Limb (tissue), 2 donors: Measurements from ENCODE around the gene CKB.
A peak's percentile ranks its signal among the peaks of the same experiment; 100 is the strongest.

Experiments used
- DNase-seq, 2 donors: peaks; one replicate each; pipeline ENCODE4 v3.0.0-alpha.2; 2016; ENCODE audit errors: extremely low spot score in 2 of 2

The CKB gene

GRCh38 chr14:103492156-103492925 lies 30.3 kb downstream of the CKB start:
- no peak for DNase-seq

GRCh38 chr14:103491691-103492090 lies 30.9 kb downstream of the CKB start:
- no peak for DNase-seq

DNA sequence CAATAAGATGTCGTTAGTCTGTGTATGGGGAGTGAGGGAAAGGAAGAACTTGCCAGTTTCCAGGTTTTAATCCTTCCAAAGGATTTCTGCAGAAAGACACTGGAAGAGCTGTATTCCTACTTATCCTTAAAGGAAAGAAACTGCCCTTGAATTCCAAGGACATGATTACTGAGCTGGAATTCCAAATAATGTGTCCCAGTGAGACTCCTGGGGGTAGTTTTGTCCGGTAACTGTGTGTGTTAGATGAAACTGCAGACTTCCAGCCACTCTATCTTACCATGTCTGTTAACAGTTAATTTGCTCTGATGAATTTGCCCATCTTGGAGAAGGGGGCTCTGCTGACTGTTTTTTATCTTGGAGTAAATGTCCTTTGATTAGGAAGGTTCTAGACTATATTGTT lies 33.0 kb downstream of the CKB start:
- no peak for DNase-seq

GRCh38 chr14:103488960-103489359 lies 33.7 kb downstream of the CKB start:
- DNase-seq = no peak

DNA sequence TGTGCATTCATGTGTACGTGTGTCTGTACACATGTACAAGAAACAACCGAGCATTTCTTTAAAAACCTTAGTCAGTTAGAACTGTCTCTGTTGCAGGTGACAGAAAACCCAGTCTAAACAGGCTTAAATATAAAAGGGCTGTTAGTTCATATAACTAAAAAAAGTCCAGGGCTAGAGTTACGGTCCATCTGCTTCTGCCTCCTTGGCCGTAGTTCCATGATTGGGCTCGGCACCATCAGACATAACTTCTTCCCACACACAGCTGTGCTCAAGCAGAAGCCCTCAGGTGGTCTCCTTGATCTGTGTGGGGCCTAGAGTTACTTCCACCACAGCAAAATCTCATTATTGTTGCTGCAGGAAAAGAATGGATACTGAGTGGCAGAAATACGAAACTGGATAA lies 34.6 kb downstream of the CKB start:
- DNase-seq = peak in 1 of 2 donors; percentile 7

GRCh38 chr14:103485504-103485903 lies 37.1 kb downstream of the CKB start:
- no peak for DNase-seq

- no peak for DNase-seq
These were observed 39.0 kb downstream of the CKB start for GRCh38 chr14:103483600-103483999.

GRCh38 chr14:103480595-103480994 lies 42.0 kb downstream of the CKB start:
- no peak for DNase-seq

- DNase-seq = no peak
These were observed 46.0 kb downstream of the CKB start for GRCh38 chr14:103476631-103477030.

GRCh38 chr14:103476065-103476464 lies 46.6 kb downstream of the CKB start:
- no peak for DNase-seq

DNA sequence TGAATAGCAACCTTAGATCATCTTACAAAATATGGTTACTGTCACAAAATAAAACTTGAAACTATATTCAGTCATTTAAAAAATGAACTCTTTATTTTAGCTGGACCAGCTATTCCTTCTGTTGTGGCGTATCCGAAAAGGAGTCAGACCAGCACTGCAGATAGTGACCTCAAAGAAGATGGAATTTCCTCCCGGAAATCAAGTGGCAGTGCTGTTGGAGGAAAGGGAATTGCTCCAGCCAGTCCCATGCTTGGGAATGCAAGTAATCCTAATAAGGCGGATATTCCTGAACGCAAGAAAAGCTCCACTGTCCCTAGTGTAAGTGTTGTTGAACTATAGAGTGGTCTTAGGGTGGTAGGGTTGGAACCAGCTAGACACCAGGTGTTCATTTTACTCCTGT lies 47.7 kb downstream of the CKB start:
- DNase-seq = no peak

DNA sequence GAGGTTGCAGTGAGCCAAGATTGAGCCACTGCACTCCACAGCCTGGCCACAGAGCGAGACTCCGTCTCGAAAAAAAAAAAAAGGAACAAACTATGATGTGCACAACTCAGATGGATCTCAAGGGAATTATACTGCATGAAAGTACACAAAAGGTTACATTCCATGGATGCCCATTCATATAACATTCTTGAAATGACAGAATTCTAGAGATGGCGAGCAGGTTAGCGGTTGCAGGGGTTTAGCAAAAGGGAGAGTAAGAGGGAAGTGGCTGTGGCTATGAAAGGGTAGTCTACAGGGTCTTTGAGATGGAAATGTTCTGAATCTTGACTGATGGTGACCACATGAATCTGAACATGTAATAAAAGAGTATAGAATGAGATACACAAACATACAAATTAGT lies 49.7 kb downstream of the CKB start:
- no peak for DNase-seq
